Measurements from ENCODE around the gene ACIN1. TPM values are rescaled to one million over a fixed set of nuclear protein-coding genes. Genes with fewer than 3 reads are reported as not detected.

The ACIN1 gene
- total and polyA plus RNA-seq, 9 of the 15 experiments (the other 6 are each of a cell fraction or from before 2014, with no cell fraction given), result 5.0 to 196 (median 129) TPM

GRCh38 chr14:23033251-23033727, 61.6 kb downstream of the ACIN1 start:
- no peaks in the 10 kb centered on the region for H3K9me3 ChIP-seq (replicated peaks; ENCODE audit: control insufficient read depth, insufficient read depth, low read depth, low read length)
- H3K27me3 ChIP-seq (ENCODE audit: control insufficient read depth in 2 of 2, insufficient read depth in 2 of 2, low read length in 2 of 2), result no peaks in the 10 kb centered on the region
- peak overlapping the region; percentile 97 for H3K4me2 ChIP-seq (ENCODE audit: insufficient read depth, low read length)
- intact Hi-C loops (cut with micrococcal nuclease), result no loop called here
- no peak overlapping the region for H2AFZ ChIP-seq (ENCODE audit: low read depth, low read length)
- CTCF ChIA-PET (ENCODE audit: low intra/inter-chr PET ratio), result no interaction called here
- peak overlapping the region; percentile 70 to 98 for H3K9ac ChIP-seq (ENCODE audit: insufficient read depth in 1 of 2, low read depth in 2 of 2, low read length in 2 of 2)
- H3K4me1 ChIP-seq (replicated peaks in 1 of 2; ENCODE audit: control insufficient read depth in 2 of 2, insufficient read depth in 2 of 2, low read length in 2 of 2), result peaks cover 9 to 14% of the 10 kb centered on the region in 2 experiments; a peak in 4 of 5 replicates
- ATAC-seq, result no peak
- POLR2A ChIA-PET, result interaction anchor here (0.7 to 3.2 kb wide), 4 partner anchors 9 to 27 kb away, joined by 3 to 11 read pairs (median 4); no protein-coding TSS in a partner anchor
- peak overlapping the region; percentile 94 for H3K27ac ChIP-seq (ENCODE audit: extremely low read depth, low read depth, low read length)
- H3K9me1 ChIP-seq (ENCODE audit: control insufficient read depth, insufficient read depth, low read length), result no peaks in the 10 kb centered on the region
- H3K36me3 ChIP-seq (ENCODE audit: control insufficient read depth, insufficient read depth, low read length), result peaks cover 48% of the 10 kb centered on the region
- no peak for FAIRE-seq
- in situ Hi-C loops (cut with MboI), result no loop called here
- BruUV-seq (replicated peaks), result no TSS peak
- no peaks in the 10 kb centered on the region for H4K20me1 ChIP-seq (replicated peaks; ENCODE audit: control insufficient read depth, insufficient read depth, low read length)
- H3K79me2 ChIP-seq (ENCODE audit: control insufficient read depth, insufficient read depth, low read length), result peaks cover 51% of the 10 kb centered on the region
- peak in 2 of 4 experiments; percentile 40 to 42 for DNase-seq (ENCODE audit: extremely low read depth in 1 of 4, low spot score in 3 of 4)
- H3K4me3 ChIP-seq, result peak overlapping the region; percentile 78
- 52% methylated on average over 10 of the region's 10 CpGs for WGBS (ENCODE audit: insufficient coverage, low coverage, missing lambda C conversion rate)
- no peak for TF ChIP-seq ZFPM2 (CRISPR knock-in tag; IDR thresholded peaks at IDR 0.05)
- TF ChIP-seq, protein P1, sequence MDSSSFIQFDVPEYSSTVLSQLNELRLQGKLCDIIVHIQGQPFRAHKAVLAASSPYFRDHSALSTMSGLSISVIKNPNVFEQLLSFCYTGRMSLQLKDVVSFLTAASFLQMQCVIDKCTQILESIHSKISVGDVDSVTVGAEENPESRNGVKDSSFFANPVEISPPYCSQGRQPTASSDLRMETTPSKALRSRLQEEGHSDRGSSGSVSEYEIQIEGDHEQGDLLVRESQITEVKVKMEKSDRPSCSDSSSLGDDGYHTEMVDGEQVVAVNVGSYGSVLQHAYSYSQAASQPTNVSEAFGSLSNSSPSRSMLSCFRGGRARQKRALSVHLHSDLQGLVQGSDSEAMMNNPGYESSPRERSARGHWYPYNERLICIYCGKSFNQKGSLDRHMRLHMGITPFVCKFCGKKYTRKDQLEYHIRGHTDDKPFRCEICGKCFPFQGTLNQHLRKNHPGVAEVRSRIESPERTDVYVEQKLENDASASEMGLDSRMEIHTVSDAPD (CRISPR knock-in tag; IDR thresholded peaks at IDR 0.05), result no peak
- TF ChIP-seq BCOR (IDR thresholded peaks at IDR 0.05), result no peak
- no peak for TF ChIP-seq DPF2 (IDR thresholded peaks at IDR 0.05)
- TF ChIP-seq KHSRP (IDR thresholded peaks at IDR 0.05), result no peak
- no peak for TF ChIP-seq ZBTB9 (CRISPR knock-in tag; IDR thresholded peaks at IDR 0.05)
- no peak for TF ChIP-seq ZNF224 (CRISPR knock-in tag; IDR thresholded peaks at IDR 0.05)
- no peak for TF ChIP-seq FOXP4 (CRISPR knock-in tag; IDR thresholded peaks at IDR 0.05; ENCODE audit: borderline replicate concordance)
- TF ChIP-seq, protein P2, sequence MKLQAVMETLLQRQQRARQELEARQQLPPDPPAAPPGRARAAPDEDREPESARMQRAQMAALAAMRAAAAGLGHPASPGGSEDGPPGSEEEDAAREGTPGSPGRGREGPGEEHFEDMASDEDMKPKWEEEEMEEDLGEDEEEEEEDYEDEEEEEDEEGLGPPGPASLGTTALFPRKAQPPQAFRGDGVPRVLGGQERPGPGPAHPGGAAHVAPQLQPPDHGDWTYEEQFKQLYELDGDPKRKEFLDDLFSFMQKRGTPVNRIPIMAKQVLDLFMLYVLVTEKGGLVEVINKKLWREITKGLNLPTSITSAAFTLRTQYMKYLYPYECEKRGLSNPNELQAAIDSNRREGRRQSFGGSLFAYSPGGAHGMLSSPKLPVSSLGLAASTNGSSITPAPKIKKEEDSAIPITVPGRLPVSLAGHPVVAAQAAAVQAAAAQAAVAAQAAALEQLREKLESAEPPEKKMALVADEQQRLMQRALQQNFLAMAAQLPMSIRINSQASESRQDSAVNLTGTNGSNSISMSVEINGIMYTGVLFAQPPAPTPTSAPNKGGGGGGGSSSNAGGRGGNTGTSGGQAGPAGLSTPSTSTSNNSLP (IDR thresholded peaks at IDR 0.05; ENCODE audit: borderline replicate concordance, low read depth, low read length), result no peak
- no peak for TF ChIP-seq POLR2H (tag; IDR thresholded peaks at IDR 0.05; ENCODE audit: low read depth)
- TF ChIP-seq MTA3 (IDR thresholded peaks at IDR 0.05; ENCODE audit: borderline replicate concordance), result no peak
- no peak for TF ChIP-seq NBN (IDR thresholded peaks at IDR 0.05; ENCODE audit: low read depth)
- no peak for TF ChIP-seq RFX5 (IDR thresholded peaks at IDR 0.05; ENCODE audit: low read depth, low read length)
- TF ChIP-seq GTF2A2 (tag; IDR thresholded peaks at IDR 0.05), result no peak
- no peak for TF ChIP-seq DACH1 (IDR thresholded peaks at IDR 0.05; ENCODE audit: partially characterized antibody)
- no peak for TF ChIP-seq PTBP1 (IDR thresholded peaks at IDR 0.05; ENCODE audit: low read depth, low read length)

All from K562 (cell line).